ENCODE results near the gene MARVELD2.

DNA sequence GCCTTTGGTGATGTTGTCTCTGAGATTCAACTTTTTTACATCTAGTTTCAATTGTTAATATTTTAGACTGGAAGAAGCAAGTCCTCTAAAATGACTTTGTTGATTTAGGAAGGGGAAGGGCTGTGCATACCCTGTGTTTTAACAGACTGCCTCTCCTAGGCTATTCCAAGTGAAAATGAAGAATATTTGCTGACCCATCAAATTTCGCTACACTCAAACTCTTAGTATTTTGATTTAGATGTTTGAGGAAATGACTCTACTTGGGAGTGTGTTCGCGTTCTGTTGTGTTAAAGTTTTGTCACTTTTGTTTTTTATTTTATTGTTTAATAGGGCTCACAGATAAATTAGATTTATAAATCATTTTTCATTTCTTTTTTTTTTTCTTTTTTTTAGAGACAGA is 3.6 kb downstream of the MARVELD2 start:
- TF ChIP-seq POLR2AphosphoS5 (IDR thresholded peaks at IDR 0.05) (no peak), POLR2A (IDR thresholded peaks at IDR 0.05) (no peak)
- TF ChIP-seq, protein P1, sequence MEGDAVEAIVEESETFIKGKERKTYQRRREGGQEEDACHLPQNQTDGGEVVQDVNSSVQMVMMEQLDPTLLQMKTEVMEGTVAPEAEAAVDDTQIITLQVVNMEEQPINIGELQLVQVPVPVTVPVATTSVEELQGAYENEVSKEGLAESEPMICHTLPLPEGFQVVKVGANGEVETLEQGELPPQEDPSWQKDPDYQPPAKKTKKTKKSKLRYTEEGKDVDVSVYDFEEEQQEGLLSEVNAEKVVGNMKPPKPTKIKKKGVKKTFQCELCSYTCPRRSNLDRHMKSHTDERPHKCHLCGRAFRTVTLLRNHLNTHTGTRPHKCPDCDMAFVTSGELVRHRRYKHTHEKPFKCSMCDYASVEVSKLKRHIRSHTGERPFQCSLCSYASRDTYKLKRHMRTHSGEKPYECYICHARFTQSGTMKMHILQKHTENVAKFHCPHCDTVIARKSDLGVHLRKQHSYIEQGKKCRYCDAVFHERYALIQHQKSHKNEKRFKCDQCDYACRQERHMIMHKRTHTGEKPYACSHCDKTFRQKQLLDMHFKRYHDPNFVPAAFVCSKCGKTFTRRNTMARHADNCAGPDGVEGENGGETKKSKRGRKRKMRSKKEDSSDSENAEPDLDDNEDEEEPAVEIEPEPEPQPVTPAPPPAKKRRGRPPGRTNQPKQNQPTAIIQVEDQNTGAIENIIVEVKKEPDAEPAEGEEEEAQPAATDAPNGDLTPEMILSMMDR (IDR thresholded peaks at IDR 0.05 in 8 of 11, conservative IDR thresholded peaks at IDR 0.05 in 3 of 11), result no peak

Measured in spleen (tissue), 7 donors.